SJSA1 (cell line): ENCODE measurements around the gene MCM10. TPM values are rescaled to one million over a fixed set of nuclear protein-coding genes. Genes with fewer than 3 reads are reported as not detected.
"Not testable (repeated sequence)": the region's sequence is repeated elsewhere in the genome, so short reads cannot be mapped to it uniquely, and the experiment has no call there.

ENCODE experiments used
- DNase-seq, 2 experiments: peaks; one replicate each; pipeline ENCODE4 v3.0.0-alpha.2; 2015 to 2020; ENCODE audit warnings: low spot score in 2 of 2, low read depth in 1 of 2
- H3K27ac ChIP-seq: fragments of 250-450 bp; sonication (Bioruptor Pico); 2 replicates; pipeline ENCODE4 v1.5.1; 2020; ENCODE audit warnings: mild to moderate bottlenecking, moderate library complexity
- H3K27me3 ChIP-seq: fragments of 250-450 bp; sonication (Bioruptor Pico); replicated peaks from 2 replicates; pipeline ENCODE4 v1.5.1; 2020; ENCODE audit warnings: mild to moderate bottlenecking, moderate library complexity
- H3K36me3 ChIP-seq: fragments of 250-450 bp; sonication (Bioruptor Pico); 2 replicates; pipeline ENCODE4 v1.5.1; 2020; ENCODE audit warnings: mild to moderate bottlenecking
- H3K4me1 ChIP-seq: fragments of 250-450 bp; sonication (Bioruptor Pico); replicated peaks from 2 replicates; pipeline ENCODE4 v1.6.1; 2021; ENCODE audit warnings: mild to moderate bottlenecking
- H3K4me3 ChIP-seq: fragments of 250-450 bp; sonication (Bioruptor Pico); 2 replicates; pipeline ENCODE4 v1.5.1; 2020; ENCODE audit warnings: mild to moderate bottlenecking
- H3K9me3 ChIP-seq: fragments of 250-450 bp; sonication (Bioruptor Pico); replicated peaks from 2 replicates; pipeline ENCODE4 v1.5.1; 2020; ENCODE audit warnings: mild to moderate bottlenecking
- total RNA-seq: library from RNA; depleted of rRNA; stranded (reverse); fragments of >200 nt; shearing (Covaris generic); gene quantifications from 2 replicates; pipeline ENCODE4 v1.2.3, GENCODE V29; 2014

The MCM10 gene
- total RNA-seq, 1 experiment from 2014 or later, result 39.3 TPM

DNA sequence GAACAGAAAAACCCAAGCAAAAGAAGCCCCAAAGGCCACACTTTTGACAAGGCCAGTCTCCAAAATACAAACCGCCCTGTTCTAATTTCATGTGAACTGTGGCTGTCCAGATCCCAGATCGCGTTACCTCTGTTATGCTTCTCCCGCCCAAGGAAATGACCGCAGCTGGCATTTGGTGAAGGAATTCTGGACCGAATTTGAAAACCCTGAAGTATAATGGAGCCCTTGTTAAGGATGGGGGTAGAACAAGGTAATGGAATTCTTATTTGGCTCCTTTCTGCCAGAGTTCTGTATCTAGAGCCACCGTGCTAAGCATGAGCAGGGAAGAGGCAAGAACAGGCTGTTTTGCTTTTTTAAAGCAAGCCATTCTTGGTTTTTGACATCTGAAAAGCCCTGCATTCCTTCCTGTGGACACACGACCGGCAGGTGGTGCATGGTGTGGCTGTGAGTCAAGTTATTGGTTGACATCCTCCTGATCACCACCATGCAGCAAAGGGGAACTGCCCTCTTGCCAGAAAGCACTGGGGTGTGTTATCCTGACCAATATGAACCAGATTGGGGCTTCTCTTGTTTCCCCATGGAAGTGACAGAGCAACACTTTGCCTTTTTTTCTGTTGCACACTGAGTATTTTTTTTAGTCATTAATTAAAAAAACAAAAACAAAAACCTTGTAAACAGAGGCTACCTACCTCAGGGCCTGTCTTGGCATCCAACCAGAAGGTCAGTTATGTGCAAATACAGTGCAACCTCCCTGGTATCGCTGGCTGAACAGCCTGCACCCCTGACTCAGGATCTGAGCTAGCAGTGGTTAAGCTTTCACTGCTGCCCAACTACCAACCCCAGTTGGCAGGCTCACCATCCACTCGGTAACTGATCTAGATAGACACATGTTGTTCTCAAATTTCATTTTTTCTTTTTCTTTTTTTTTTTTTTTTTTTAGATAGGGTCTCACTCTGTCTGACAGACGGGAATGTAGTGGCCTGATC is 58.6 kb downstream of the MCM10 start:
- H3K4me1 ChIP-seq, result no peaks in the 10 kb centered on the region
- no peak for DNase-seq
- no peaks in the 10 kb centered on the region for H3K36me3 ChIP-seq
- H3K4me3 ChIP-seq, result no peak overlapping the region
- no peak overlapping the region for H3K27ac ChIP-seq
- no peaks in the 10 kb centered on the region for H3K9me3 ChIP-seq
- no peaks in the 10 kb centered on the region for H3K27me3 ChIP-seq

DNA sequence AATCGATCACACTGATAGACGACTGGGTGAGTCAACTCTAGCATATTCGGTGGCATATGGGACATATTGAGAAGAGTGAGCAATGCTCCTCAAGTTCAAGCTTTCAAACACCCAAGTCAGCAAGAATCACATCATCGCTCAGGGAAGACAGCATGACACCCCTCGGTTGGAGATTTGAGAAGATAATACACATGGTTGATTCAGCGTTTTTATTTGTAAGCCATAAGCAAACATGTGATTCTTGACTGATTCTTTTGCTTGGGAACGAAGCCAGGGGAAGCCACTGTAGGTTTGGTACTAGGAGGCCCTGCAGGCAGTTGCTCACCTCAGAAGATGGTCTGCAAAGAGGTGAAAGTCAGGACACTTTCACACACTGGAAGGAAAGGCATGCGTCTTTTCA is 60.2 kb downstream of the MCM10 start:
- no peak overlapping the region for H3K4me3 ChIP-seq
- DNase-seq, result no peak
- no peaks in the 10 kb centered on the region for H3K27me3 ChIP-seq
- H3K9me3 ChIP-seq, result no peaks in the 10 kb centered on the region
- H3K36me3 ChIP-seq, result no peaks in the 10 kb centered on the region
- no peak overlapping the region for H3K27ac ChIP-seq
- no peaks in the 10 kb centered on the region for H3K4me1 ChIP-seq

DNA sequence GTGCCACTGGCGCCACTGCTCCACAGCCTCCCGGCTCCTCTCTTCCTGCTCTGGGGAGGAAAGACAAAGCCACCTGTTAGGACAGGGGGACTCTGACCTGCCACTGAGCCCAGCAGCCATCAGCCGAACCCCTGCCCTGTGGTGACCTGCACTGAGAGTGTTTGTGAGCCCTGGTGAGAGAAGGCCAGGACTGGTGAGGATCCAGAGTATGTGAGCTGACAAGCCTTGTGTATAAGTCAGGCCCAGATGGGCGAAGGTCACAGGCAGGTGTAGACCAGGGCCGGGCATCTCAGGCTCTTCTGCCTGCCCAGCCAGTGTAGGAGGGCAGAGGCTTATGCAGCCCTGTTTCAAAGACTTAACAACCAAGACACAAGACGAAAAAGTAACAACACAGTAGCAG is 60.8 kb downstream of the MCM10 start:
- Histone ChIP-seq H3K9me3 (no peaks in the 10 kb centered on the region), H3K36me3 (no peaks in the 10 kb centered on the region), H3K4me1 (no peaks in the 10 kb centered on the region), H3K27ac (no peak overlapping the region), H3K4me3 (no peak overlapping the region), H3K27me3 (no peaks in the 10 kb centered on the region)
- DNase-seq, result no peak

- H3K9me3 ChIP-seq, result no peaks in the 10 kb centered on the region
- no peak for DNase-seq
- H3K27ac ChIP-seq, result no peak overlapping the region
Measured at GRCh38 chr10:13222566-13222965, 61.2 kb downstream of the MCM10 start.

GRCh38 chr10:13223241-13223640 is 61.9 kb downstream of the MCM10 start:
- no peak overlapping the region for H3K4me3 ChIP-seq

More at GRCh38 chr10:13222566-13222965, 61.2 kb downstream of the MCM10 start:
- Histone ChIP-seq H3K27me3 (no peaks in the 10 kb centered on the region), H3K4me1 (no peaks in the 10 kb centered on the region), H3K36me3 (no peaks in the 10 kb centered on the region), H3K4me3 (no peak overlapping the region)

DNA sequence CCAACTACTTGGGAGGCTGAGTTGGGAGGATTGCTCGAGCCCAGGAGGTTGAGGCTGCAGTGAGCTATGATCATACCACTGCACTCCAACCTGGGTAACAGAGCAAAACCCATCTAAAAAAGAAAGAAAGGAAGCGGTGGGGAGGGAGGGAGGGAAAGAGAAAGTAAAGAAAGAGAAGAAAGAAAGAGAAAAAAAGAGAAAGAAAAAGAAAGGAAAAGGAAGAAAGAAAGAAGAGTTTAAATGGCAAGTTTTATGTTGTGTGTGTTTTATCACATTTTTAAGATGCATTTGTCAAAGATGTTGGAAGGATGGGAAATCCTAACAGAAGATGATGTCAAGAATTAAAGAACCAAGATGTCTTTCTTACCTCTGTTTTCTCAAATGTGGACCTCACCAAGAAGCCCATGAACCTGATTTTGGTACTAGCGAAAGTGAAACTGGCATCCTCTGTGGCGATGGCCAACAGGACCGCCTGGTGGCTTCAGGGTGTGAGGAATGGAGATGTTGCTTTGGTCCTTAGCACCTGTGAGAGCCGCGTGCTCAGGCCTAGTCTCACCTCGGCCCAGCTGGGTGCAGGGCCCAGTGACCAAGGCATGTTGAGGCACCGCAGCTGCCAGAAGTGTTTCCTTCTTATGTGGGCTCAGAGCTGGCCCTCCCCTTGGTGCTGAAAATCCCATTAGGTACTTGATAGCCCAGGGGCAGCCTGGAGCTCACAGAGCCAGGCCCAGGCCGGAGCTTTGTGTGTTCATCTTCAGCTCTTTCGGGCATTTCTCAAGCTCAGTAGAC is 63.0 kb downstream of the MCM10 start:
- no peaks in the 10 kb centered on the region for H3K4me1 ChIP-seq
- no peak overlapping the region for H3K4me3 ChIP-seq

More at GRCh38 chr10:13223241-13223640, 61.9 kb downstream of the MCM10 start:
- H3K9me3 ChIP-seq, result no peaks in the 10 kb centered on the region
- no peak for DNase-seq
- no peaks in the 10 kb centered on the region for H3K4me1 ChIP-seq
- no peaks in the 10 kb centered on the region for H3K36me3 ChIP-seq
- no peaks in the 10 kb centered on the region for H3K27me3 ChIP-seq
- H3K27ac ChIP-seq, result no peak overlapping the region

DNA sequence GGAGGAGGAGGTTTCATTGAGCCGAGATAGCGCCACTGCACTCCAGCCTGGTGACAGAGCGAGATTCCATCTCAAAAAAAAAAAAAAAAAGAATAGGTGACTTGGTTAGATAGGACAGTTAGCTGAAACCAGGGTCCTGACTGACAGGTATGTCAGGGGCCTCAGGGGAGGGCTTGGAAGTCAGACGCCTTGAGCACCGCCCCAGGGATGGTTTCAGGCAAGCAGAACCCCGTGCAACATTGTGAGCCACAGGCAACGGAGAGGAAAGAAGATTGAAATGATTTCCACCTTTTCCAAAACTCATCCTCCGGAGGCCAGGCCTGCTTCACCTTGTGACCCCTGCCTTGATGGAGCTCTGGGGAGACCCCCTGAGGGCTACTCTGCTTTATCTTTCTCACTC is 64.2 kb downstream of the MCM10 start:
- no peaks in the 10 kb centered on the region for H3K9me3 ChIP-seq
- H3K27me3 ChIP-seq, result no peaks in the 10 kb centered on the region
- no peak for DNase-seq
- H3K4me3 ChIP-seq, result no peak overlapping the region
- no peaks in the 10 kb centered on the region for H3K36me3 ChIP-seq
- no peak overlapping the region for H3K27ac ChIP-seq
- H3K4me1 ChIP-seq, result no peaks in the 10 kb centered on the region

More for the DNA sequence above, 63.0 kb downstream of the MCM10 start:
- Histone ChIP-seq H3K36me3 (no peaks in the 10 kb centered on the region), H3K27me3 (no peaks in the 10 kb centered on the region), H3K9me3 (no peaks in the 10 kb centered on the region), H3K27ac (no peak overlapping the region)
- DNase-seq, result no peak

DNA sequence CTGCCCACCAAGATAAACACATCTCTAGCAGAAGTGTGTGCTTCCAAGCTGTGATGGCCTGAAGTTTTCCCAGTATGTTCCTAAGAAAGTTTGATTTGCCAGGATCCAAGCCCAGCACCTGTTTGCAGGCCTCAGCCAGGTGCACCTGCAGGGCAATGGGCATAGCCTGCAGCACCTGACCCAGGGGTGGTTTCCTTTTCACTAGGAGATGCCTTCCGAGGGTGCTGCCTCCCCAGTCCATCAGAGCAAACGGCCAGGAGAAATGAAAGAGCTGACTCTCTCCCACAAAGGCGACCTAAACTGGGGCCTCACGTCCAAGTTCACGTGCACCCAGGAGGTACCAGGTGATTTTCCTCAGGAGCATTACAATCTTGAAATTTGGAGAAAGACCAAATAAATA is 65.7 kb downstream of the MCM10 start:
- H3K36me3 ChIP-seq, result no peaks in the 10 kb centered on the region
- H3K27me3 ChIP-seq, result peaks cover 4% of the 10 kb centered on the region; the same call in 1 of the 2 replicates
- no peaks in the 10 kb centered on the region for H3K4me1 ChIP-seq
- no peak overlapping the region for H3K4me3 ChIP-seq
- H3K27ac ChIP-seq, result no peak overlapping the region
- H3K9me3 ChIP-seq, result no peaks in the 10 kb centered on the region
- no peak for DNase-seq

- Histone ChIP-seq H3K4me3 (no peak overlapping the region), H3K4me1 (no peaks in the 10 kb centered on the region), H3K27me3 (peaks cover 4% of the 10 kb centered on the region; the same call in 1 of the 2 replicates), H3K36me3 (no peaks in the 10 kb centered on the region), H3K9me3 (no peaks in the 10 kb centered on the region), H3K27ac (no peak overlapping the region)
- no peak for DNase-seq
Measured at GRCh38 chr10:13231190-13231589, 69.8 kb downstream of the MCM10 start.

DNA sequence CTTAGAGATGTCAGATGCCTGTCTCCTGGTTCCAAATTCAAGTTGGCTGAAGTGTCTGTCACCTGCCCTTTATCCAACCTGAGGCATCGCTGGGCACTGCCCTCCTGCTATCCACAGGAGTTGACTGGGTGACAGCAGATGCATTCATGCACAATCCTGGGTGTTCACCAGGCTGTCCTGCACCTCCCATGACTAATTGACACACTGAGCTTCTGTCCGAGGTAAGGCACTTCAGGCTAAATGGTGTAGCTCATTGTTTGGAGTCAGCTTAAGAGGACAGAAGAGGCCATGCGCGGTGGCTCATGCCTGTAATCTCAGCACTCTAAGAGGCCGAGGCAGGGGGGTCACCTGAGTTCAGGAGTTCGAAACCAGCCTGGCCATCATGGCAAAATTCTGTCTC is 70.5 kb downstream of the MCM10 start:
- peaks cover 4% of the 10 kb centered on the region; the same call in 1 of the 2 replicates for H3K27me3 ChIP-seq
- no peaks in the 10 kb centered on the region for H3K36me3 ChIP-seq
- no peak for DNase-seq
- no peak overlapping the region for H3K4me3 ChIP-seq
- no peaks in the 10 kb centered on the region for H3K9me3 ChIP-seq
- no peaks in the 10 kb centered on the region for H3K4me1 ChIP-seq
- H3K27ac ChIP-seq, result no peak overlapping the region

GRCh38 chr10:13233358-13233757 is 72.0 kb downstream of the MCM10 start:
- H3K4me3 ChIP-seq, result no peak overlapping the region
- H3K27ac ChIP-seq, result no peak overlapping the region
- H3K4me1 ChIP-seq, result no peaks in the 10 kb centered on the region
- no peak for DNase-seq
- no peaks in the 10 kb centered on the region for H3K9me3 ChIP-seq
- no peaks in the 10 kb centered on the region for H3K36me3 ChIP-seq
- H3K27me3 ChIP-seq, result peaks cover 4% of the 10 kb centered on the region; the same call in 1 of the 2 replicates

GRCh38 chr10:13234172-13234571 is 72.8 kb downstream of the MCM10 start, which contains the start of gene UCMA:
TSS of gene UCMA (minus strand) at chr10:13234374. CDS start at chr10:13234258, 116 bp downstream.
- H3K4me3 ChIP-seq, result no peak within 1 kb of the TSS
- peaks cover 4% of the 10 kb centered on the region; the same call in 1 of the 2 replicates for H3K27me3 ChIP-seq
- no peaks in the 10 kb centered on the region for H3K4me1 ChIP-seq
- DNase-seq, result no peak
- H3K36me3 ChIP-seq, result no peaks in the 10 kb centered on the region
- no peaks in the 10 kb centered on the region for H3K9me3 ChIP-seq
- no peak within 1 kb of the TSS for H3K27ac ChIP-seq

GRCh38 chr10:13234736-13235135 is 73.4 kb downstream of the MCM10 start:
- not testable (repeated sequence) for H3K27me3 ChIP-seq, H3K27ac ChIP-seq, H3K4me3 ChIP-seq, H3K36me3 ChIP-seq, H3K9me3 ChIP-seq, H3K4me1 ChIP-seq, DNase-seq

GRCh38 chr10:13236638-13237037 is 75.3 kb downstream of the MCM10 start:
- no peaks in the 10 kb centered on the region for H3K4me1 ChIP-seq
- no peak overlapping the region for H3K27ac ChIP-seq
- no peak overlapping the region for H3K4me3 ChIP-seq
- peaks cover under 1% of the 10 kb centered on the region; the same call in 1 of the 2 replicates for H3K27me3 ChIP-seq
- no peaks in the 10 kb centered on the region for H3K36me3 ChIP-seq
- DNase-seq, result no peak
- no peaks in the 10 kb centered on the region for H3K9me3 ChIP-seq
